ENCODE measurements around the gene TWF2. TPM values are rescaled to one million over a fixed set of nuclear protein-coding genes. Genes with fewer than 3 reads are reported as not detected.

TWF2 gene
- total RNA-seq, 1 donor from 2014 or later, result 65.2 TPM

GRCh38 chr3:52204337-52205073 is 34.5 kb downstream of the TWF2 start:
- no peaks in the 10 kb centered on the region for H3K9me3 Mint-ChIP-seq (ENCODE audit: low read depth)
- no peak for DNase-seq (ENCODE audit: low spot score)
- no peak overlapping the region for H3K4me3 Mint-ChIP-seq (ENCODE audit: unreplicated experiment)
- H3K36me3 Mint-ChIP-seq (ENCODE audit: low read depth), result peaks cover 54% of the 10 kb centered on the region
- no peak overlapping the region for H3K27ac Mint-ChIP-seq (ENCODE audit: unreplicated experiment)
- peaks cover 21% of the 10 kb centered on the region for H3K4me1 Mint-ChIP-seq (ENCODE audit: low read depth)
- no peaks in the 10 kb centered on the region for H3K27me3 Mint-ChIP-seq (ENCODE audit: low read depth)
- TF ChIP-seq, protein P1, sequence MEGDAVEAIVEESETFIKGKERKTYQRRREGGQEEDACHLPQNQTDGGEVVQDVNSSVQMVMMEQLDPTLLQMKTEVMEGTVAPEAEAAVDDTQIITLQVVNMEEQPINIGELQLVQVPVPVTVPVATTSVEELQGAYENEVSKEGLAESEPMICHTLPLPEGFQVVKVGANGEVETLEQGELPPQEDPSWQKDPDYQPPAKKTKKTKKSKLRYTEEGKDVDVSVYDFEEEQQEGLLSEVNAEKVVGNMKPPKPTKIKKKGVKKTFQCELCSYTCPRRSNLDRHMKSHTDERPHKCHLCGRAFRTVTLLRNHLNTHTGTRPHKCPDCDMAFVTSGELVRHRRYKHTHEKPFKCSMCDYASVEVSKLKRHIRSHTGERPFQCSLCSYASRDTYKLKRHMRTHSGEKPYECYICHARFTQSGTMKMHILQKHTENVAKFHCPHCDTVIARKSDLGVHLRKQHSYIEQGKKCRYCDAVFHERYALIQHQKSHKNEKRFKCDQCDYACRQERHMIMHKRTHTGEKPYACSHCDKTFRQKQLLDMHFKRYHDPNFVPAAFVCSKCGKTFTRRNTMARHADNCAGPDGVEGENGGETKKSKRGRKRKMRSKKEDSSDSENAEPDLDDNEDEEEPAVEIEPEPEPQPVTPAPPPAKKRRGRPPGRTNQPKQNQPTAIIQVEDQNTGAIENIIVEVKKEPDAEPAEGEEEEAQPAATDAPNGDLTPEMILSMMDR (IDR thresholded peaks at IDR 0.05), result no peak

DNA sequence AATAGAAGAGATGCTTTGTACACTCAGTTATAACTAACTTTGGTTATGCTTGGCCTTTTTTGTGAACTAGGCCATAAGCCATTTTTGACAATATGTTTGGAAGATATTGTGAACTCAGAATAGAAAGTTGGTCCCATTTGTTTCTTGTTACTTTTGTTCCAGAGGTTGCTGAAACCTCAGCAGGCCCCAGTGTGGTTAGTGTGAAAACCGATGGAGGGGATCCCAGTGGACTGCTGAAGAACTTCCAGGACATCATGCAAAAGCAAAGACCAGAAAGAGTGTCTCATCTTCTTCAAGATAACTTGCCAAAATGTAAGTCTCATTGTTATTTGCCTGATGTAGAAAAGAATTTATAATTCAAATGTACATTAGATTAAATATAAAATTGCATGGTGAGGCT is 35.3 kb downstream of the TWF2 start:
- Mint-ChIP-seq H3K4me3 (ENCODE audit: unreplicated experiment) (no peak overlapping the region), H3K27me3 (ENCODE audit: low read depth) (no peaks in the 10 kb centered on the region), H3K36me3 (ENCODE audit: low read depth) (peaks cover 49% of the 10 kb centered on the region), H3K9me3 (ENCODE audit: low read depth) (no peaks in the 10 kb centered on the region), H3K4me1 (ENCODE audit: low read depth) (peaks cover 29% of the 10 kb centered on the region), H3K27ac (ENCODE audit: unreplicated experiment) (no peak overlapping the region)
- TF ChIP-seq, protein P1 (IDR thresholded peaks at IDR 0.05), result no peak
- DNase-seq (ENCODE audit: low spot score), result no peak

DNA sequence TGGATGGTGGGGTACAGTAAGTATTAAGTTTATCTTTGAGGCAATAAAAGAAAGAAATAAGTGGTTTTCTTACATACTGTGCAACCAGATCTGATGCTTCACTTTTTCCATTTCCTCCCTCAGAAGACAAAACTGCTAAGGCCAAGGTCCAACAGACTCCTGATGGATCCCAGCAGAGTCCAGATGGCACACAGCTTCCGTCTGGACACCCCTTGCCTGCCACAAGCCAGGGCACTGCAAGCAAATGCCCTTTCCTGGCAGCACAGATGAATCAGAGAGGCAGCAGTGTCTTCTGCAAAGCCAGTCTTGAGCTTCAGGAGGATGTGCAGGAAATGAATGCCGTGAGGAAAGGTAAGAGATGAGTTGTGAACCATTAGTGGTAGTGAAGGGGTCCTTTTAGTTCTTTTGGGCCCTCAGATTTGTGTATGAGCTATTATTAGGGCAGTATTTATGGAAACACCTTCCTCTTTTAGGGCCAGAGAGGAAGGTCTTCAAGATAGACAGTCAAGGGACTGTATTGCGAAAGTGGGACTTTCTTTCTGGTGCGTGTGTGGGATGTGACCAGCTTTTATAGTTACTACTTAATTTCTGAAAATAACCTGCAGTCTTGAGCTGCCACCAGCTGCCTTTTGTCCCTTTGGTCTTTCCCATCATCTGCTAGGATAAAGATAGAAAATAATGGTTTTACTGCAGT is 36.4 kb downstream of the TWF2 start:
- Mint-ChIP-seq H3K4me1 (ENCODE audit: low read depth) (peaks cover 36% of the 10 kb centered on the region), H3K36me3 (ENCODE audit: low read depth) (peaks cover 42% of the 10 kb centered on the region), H3K27ac (ENCODE audit: unreplicated experiment) (no peak overlapping the region), H3K9me3 (ENCODE audit: low read depth) (no peaks in the 10 kb centered on the region), H3K27me3 (ENCODE audit: low read depth) (no peaks in the 10 kb centered on the region), H3K4me3 (ENCODE audit: unreplicated experiment) (no peak overlapping the region)
- DNase-seq (ENCODE audit: low spot score), result no peak
- TF ChIP-seq, protein P1 (IDR thresholded peaks at IDR 0.05), result no peak

DNA sequence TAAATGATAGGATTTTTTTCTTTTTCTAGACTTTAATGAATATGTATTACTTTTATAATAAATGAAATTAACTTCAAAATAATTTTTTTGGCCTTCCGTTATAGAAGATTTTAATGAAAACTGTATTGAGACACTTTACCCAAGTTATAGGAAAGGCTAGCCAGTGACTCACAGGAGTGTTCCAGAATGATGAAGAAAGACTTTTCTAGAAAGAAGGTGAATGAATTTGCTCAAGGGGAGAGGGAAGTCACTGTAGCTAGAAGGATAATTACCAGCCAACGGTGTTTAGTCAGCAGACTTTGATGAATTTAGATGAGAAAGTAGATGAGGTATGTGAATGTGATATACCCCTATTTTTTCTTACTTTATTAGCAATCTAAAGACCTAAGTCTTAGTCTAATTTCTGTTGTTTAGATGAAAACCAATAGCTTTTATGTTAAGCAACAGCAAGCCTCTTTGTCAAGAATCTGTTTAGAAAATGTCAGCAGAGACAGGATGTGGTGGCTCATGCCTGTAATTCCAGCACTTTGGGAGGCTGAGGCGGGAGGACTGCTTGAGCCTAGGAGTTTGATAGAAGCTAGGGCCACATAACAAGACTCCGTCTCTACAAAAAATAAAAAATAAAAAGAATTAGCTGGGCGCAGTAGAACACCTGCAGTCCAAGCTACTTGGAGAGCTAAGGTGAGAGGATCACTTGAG is 37.8 kb downstream of the TWF2 start:
- Mint-ChIP-seq H3K9me3 (ENCODE audit: low read depth) (no peaks in the 10 kb centered on the region), H3K36me3 (ENCODE audit: low read depth) (peaks cover 33% of the 10 kb centered on the region), H3K27me3 (ENCODE audit: low read depth) (no peaks in the 10 kb centered on the region), H3K4me1 (ENCODE audit: low read depth) (peaks cover 41% of the 10 kb centered on the region), H3K4me3 (ENCODE audit: unreplicated experiment) (no peak overlapping the region), H3K27ac (ENCODE audit: unreplicated experiment) (no peak overlapping the region)
- TF ChIP-seq, protein P1 (IDR thresholded peaks at IDR 0.05), result no peak
- no peak for DNase-seq (ENCODE audit: low spot score)
